ENCODE data around the gene LCE1C.

The LCE1C gene, protein sequence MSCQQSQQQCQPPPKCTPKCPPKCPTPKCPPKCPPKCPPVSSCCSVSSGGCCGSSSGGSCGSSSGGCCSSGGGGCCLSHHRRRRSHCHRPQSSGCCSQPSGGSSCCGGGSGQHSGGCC

DNA sequence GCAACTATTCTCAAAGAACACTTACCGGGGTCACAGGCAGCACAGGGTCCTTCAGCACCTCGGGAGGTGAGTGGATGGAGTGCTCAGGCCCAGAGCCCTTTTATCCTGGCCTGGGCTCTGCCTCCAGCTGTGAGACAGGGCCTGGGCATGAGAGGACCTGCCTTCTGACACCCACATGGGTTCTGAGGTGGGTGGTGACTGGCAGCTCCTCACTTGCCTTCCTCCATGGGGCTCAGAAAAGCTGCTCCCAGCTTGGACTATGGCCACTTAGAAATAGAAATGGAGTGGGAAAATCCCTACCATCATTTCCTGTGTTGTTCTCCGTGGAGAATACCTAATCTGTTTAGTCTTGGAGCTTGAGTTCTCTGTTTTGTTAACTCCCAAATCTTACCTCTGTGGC lies at the start of gene LCE1C:
Gene LCE1C (minus strand): TSS at position 76 of the 400 bp plus-strand sequence. CDS start 1,173 bp downstream, outside the sequence.
- DNase-seq, result no peak

DNA sequence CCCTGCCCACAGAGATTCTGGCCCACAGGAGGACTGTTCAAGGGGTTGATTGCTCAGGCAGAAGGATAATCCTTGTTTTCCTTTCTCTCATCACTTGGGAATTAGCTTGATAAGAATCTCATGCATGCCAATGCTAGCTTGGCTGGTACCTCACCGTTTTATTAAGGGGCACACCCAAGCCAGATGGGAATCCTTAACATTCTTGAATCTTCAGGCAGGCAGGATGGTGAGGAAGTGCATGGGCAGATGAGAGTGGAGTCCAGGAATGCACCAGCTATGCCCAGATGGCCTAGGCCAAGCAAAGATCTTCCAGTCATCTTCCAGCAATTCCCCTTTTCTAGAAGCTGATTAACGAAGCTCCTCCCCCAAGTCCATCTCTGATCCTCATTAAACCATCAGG lies 49.2 kb upstream of the LCE1C start:
- DNase-seq, result no peak

DNA sequence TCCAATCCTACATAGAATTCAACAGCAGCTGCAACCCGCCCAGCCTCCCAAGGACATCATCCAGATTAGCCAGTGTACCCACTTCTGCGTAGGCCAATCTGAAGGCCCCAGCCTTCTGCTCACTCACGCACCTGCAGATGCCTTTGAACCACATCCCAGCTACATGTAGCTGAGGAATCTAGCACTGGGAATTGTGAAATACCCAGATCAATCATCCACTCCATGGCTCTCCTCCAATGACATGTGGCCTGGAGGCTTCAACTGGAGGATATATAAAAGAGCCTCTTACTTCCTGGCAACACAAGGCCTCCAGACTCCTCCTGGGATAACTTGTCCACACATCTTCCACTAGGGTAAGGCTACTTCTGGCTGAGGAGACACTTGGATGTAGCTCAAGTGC lies 36.1 kb upstream of the LCE1C start, which contains the start of gene LCE6A:
Gene LCE6A (plus strand): TSS at position 301 of the 400 bp plus-strand sequence. CDS start 665 bp downstream, outside the sequence.
- no peak for DNase-seq

DNA sequence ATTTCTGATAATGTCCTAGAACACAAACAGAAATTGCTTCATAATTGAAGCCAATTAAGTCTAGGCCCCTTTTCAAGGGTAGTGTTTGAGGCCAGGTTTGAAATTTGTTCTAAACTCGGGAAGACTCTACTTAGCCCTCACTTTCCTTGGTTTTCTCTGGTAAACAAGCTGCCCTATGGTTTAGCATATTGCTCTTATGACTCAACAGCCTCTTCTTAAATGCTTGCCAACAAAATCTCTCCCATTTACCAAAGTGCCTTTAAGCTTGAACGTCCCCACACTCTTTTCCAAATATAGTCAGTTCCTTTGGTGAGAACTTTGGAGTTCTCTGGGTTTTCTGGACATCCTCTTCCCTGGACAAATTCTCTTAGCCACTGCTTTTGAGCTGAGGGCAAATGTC lies 30.4 kb upstream of the LCE1C start:
- no peak for DNase-seq

DNA sequence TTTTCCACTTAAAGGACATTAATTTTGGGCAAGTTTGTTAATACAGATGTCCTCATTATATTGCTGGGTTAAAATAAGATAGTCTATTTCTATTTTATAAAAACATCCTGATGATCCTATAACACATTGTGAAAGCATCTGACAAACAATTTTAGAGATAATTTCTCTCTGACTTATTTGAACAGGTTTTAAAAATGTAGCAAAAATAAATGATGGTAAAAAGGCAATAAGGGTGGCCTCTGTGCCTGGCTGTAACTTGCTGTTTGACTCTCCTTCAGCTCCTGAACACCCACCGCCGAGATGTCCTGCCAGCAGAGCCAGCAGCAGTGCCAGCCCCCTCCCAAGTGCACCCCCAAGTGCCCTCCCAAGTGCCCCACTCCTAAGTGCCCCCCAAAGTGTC lies 20.7 kb upstream of the LCE1C start, which contains the start of gene LCE1A:
Gene LCE1A (plus strand): TSS at position 301 of the 400 bp plus-strand sequence. CDS start 0 bp downstream, at position 301.
- DNase-seq, result no peak

DNA sequence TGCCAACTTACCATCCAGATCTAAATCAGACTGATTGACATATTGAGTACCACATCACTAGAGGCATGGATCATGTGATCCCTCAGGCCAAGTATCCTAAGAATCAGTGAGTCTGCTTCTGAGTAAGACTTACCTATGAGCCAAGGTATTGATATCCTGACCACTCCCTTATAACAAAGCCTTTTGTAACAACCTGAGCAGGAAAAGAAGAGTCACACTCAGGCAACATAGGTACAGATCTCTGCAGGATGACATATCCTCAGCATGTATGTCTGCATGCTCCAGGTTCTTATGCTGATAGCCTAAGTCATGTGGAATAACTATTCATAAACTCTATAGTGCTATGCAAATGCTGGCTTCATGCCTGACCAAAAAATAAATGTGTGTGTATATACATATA lies 18.5 kb upstream of the LCE1C start:
- DNase-seq, result no peak

DNA sequence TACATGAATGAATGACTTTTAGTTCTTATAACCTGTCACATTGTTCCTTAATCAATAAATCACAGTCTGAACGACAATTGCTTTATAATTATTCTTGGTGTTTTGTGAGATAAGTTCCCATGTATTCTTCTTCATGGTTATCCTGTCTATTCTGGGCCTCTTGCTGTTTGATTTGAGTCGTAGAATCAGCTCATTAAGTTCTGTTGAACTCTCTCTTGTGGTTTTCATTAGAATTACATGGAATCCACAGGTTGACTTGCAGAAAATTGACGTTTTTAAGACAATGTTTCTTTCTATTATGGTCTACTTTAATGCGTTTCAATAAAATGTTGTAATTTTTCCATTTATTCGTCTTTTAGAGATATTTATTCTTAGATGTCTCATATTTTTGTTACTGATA lies 16.8 kb upstream of the LCE1C start:
- no peak for DNase-seq

DNA sequence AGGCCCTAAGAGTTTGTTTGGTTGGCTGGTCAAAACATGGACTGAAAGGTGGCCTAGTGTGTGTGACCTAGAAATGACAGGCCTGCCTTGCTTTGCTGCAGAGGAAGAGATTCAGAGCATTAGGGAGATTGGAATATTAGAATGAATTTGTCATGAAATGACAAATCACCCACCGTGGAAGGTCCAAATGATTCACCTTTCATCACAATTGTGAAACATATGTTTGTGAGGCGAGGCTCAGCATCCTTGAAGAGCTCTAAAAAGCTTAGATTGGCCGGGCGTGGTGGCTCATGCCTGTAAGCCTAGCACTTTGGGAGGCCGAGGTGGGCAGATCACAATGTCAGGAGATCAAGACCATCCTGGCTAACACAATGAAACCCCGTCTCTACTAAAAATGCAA lies 10.9 kb upstream of the LCE1C start:
- DNase-seq, result no peak

DNA sequence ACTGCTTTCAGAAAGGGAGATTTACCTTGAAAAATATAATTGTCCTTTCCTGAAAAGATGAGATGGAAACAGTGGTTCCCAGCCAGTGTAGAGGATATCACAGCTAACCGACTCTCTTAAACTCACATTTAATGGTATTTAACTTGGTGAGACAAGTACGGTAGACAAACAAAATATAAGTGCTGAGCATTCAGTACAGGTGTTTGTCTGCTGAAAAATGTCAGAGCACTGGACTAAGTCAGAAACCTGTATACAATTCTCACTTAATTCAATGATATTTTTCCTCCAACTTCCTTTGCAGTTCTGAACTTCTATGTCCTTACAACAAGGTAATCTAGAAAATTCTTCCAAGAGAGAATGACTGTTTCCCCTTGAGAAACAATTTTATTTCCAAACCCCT lies 5.2 kb upstream of the LCE1C start, which contains the start of gene LCE1B:
Gene LCE1B (plus strand): TSS at position 301 of the 400 bp plus-strand sequence. CDS start 476 bp downstream, outside the sequence.
- no peak for DNase-seq

DNA sequence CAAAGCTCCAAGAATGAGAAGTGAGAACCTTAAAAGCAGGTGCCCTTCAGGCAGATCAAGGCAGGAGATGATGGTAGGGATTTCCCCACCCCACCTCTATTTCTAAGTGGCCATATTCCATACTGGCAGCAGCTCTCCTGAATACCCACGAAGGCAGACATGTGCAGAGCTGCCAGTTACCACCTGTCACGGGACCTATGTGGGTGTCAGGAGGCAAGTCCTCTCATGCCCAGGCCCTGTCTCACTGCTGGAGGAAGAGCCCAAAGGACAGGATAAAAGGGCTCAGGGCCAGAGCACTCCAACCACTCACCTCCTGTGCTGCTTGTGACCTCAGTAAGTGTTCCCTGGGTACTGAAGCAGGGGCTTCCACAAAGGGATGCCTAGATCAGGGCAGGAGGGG lies 4.6 kb upstream of the LCE1C start:
- DNase-seq, result no peak

DNA sequence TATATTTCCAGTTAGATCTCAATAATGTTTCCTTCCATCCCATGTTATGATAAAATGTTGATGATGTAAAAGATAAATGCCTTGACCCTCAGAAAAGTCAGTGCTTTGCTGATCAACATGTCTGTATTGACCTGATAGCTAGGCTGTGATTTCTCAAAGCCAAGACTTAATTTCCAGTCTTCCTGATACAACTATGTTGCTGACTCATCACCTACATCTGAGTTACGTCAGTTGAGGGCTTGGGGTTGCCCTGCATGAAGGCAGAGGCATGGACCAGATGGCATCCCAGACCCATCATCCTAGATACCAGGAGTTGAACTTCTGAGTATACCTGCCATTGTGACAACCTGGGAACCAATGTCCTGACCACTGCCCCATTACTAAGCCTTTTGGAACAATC lies 5.1 kb downstream of the LCE1C start:
- DNase-seq, result no peak

DNA sequence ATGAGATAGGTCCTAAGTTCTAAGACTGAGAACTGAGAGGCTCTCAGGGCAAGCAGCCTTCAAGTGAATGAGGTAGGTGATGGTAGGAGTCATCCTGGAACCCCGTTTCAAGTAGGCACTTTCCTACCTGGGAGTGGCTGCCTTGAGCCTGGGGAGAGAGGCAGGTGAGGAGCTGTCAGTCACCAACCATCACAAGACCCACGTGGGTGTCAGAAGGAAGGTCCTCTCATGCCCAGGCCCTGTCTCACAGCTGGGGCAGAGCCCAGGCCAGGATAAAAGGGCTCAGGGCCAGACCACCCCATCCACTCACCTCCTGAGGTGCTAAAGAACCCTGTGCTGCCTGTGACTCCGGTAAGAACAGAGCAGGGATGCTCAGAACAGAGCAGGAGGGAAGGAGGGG lies 10.0 kb downstream of the LCE1C start, which contains the start of gene LCE1D:
Gene LCE1D (plus strand): TSS at position 301 of the 400 bp plus-strand sequence. CDS start 1,074 bp downstream, outside the sequence.
- DNase-seq, result no peak

DNA sequence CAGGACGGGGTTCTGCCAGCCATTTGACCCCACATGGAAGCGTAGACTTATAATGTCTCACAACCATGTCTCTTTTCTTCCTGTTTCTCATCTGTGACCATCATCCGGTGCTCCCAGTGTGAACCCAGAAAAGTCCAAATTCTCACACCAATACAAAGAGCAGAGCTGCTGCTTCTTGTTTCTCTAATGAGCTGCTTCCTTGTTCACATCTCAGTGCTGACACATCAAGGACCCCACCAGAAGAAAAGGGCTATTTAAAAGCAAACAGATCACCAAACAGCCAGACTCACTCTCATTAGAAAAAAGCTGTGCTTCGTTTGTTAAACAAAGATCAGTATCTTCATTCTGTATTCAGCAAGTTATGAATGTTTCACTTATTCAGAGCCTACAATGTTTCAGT lies 10.8 kb downstream of the LCE1C start:
- DNase-seq, result no peak

DNA sequence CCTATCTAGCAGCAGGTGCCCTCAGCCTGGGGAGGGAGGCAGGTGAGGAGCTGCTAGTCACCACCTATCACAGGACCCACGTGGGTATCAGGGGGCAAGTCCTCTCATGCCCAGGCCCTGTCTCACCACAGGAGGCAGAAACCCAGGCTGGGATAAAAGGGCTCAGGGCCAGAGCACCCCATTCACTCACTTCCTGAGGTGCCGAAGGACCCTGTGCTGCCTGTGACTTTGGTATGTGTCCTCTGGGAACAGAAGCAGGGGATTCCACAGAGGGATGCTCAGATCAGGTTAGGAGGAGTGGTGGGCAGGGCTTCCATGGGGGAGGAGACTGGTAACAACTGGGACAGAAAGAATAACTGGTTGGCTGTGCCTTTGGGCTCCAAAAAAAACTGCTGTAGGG lies 20.4 kb downstream of the LCE1C start, which contains the start of gene LCE1E:
Gene LCE1E (plus strand): TSS at position 181 of the 400 bp plus-strand sequence. CDS start 1,043 bp downstream, outside the sequence.
- no peak for DNase-seq

DNA sequence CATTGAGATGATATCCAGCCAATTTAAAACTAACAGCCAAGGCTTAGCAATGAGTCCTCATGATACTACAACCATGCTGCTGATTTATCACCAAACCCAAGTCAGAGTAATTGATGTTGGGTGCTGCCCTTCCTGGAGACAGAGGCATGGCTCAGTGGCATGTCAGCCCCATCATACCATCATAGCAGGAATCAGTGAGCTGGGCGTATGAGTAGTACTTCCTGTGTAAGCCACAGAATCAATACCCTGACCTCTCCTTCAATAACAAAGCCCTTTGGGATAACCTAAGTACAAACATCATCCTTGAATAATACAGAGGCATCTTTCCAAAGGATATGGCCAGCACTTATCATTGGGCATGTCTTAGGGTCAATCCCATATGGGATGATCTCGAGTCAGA lies 23.4 kb downstream of the LCE1C start:
- DNase-seq, result no peak

DNA sequence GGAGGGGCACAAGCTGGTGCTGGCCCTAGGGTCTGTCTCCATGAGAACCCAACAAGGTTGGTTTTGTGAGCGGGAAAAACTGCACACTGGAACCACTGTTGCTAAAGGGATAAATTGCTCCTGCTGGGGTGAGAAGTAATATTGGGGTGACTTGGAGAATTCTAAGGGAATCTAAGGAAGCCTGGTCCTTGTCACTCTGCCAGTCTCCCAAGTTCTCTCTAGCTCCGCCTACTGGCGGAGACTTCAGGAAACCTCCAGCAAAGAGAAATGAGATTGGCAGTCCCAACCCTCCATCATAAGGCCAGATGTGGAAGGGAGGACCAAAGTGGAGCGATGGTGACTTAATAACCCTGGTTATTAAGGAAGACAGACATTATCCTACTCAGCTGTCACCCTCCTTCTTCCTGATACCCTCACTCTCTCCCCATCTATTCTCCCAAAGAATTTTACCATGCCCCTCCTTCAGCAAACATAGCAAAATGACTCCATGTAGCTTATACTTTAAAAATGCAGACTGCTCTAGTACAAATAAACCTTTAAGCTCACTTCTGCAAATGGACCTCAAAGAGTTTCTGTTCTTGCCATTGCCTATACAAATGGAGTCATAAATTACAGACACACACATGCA lies 28.8 kb downstream of the LCE1C start:
- DNase-seq, result no peak

DNA sequence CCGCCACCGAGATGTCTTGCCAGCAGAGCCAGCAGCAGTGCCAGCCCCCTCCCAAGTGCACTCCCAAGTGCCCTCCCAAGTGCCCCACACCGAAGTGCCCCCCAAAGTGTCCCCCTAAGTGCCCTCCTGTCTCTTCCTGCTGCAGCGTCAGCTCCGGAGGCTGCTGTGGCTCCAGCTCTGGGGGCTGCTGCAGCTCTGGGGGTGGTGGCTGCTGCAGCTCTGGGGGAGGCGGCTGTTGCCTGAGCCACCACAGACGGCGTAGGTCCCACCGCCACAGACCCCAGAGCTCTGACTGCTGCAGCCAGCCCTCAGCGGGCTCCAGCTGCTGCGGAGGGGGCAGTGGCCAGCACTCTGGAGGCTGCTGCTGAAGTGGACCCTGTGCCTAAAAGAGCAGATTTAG lies 30.1 kb downstream of the LCE1C start:
- no peak for DNase-seq

DNA sequence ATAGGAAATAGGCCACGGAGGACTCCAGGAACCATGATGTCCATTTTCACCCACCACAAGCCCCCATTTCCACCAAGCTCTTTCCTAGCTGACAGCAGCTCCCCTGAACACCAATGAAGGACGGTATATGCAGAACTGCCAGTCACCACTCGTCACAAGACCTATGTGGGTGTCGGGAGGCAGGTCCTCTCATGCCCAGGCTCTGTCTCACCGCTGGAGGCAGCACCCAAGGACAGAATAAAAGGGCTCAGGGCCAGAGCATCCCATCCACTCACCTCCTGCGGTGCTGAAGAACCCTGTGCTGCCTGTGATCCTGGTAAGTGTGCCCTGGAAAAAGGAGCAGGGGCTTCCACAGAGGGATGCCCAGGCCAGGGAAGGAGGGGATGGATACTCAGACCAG lies 31.6 kb downstream of the LCE1C start, which contains the start of gene LCE1F:
Gene LCE1F (plus strand): TSS at position 266 of the 400 bp plus-strand sequence. CDS start 1,232 bp downstream, outside the sequence.
- DNase-seq, result no peak

DNA sequence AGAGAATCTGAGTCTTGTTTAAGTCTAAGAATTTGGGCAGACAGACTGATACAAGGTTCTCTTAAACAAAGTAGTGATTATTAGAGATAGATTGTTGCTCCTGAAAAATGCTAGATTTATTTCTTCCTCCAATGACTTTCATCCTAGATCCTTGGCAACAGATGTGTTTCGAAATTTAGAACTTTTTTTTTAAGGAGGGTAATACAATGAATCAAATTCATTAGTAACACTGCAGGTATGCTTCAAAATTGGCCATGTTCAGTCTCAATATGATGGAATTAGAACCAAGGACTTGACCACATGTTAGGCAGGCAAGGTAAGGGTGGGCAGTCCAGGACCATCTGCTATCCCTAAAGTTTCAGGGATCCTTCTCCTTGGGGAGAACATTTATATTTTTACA lies 36.0 kb downstream of the LCE1C start:
- no peak for DNase-seq

DNA sequence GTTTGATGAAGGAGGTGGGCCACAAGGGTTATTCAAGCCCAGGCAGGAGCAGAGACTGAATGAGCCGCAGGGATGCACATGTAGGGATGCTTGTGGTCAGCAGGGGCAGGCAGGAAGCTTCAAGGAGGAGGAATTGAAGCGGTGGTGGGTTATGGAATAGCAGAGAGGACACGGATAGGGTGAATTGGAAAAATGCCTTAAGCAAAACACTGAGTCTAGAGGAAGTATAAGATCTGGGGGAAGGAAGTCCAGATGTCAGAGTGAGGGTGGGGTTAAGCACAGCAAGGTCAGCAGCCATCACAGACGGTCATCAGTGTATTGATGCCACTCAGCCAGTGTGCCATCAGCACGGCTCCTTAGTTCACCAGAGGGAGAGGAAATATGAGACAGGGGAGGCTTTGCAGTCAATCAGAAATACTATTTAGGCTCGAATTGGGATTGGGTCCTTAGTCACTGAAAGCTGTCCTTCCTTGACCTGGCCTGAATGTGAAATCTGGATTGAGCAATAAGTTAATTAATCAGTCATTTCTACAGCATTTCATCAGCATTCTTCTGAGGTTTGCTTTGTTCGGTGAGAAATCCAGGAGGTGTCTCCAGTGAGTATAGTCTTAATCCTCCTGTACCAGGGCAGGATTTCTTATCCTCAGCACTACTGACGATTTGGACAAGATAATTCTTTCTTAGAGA lies 37.5 kb downstream of the LCE1C start:
- DNase-seq, result no peak

DNA sequence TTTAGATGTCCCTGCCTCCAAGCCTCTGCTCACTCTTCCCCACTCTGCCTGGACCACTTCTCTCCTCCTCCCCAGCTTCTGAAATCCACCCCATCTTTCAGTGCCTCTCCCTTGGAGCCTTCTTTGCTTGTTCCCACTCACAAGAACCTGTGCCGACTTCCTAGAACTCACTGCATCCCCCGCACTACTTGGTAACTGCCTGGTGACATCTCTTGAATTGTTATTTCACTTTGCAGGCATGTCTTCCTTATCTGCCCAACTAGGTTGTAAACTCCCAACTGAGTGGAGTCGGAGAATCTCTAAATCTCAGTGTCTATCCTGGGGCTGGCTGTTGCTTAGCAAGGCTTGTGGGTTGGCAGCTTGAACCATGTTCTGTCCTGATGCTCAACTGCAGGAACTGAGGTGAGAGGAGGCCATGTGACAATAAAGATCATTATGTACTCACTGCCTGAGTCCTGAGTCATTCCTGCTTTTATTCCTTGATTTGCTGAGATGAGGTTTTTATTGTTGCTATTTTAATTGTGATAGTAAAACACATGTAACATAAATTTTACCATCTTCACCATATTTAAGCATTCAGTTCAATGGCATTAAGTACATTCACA lies 44.7 kb downstream of the LCE1C start:
- DNase-seq, result peak in 9 of 58 donors; percentile 1 to 68 (median 22)
